NB4 (cell line): ENCODE data around the gene MYO16.

ENCODE experiments used
- DNase-seq: peaks from one replicate; pipeline ENCODE4 v3.0.0; 2010; ENCODE audit warnings: low read depth
- H3K4me3 ChIP-seq: one replicate; pipeline ENCODE4 v1.5.1; 2011; ENCODE audit warnings: mild to moderate bottlenecking, low read depth, low read length, moderate library complexity
- MAX ChIP-seq: IDR thresholded peaks from 2 replicates; pipeline ENCODE4 v1.6.1; 2011; ENCODE audit warnings: low read depth, low read length
- MYC ChIP-seq: IDR thresholded peaks from 2 replicates; pipeline ENCODE4 v1.6.1; 2011; ENCODE audit warnings: low read depth, low read length
- POLR2A ChIP-seq: IDR thresholded peaks from 2 replicates; pipeline ENCODE4 v1.6.1; 2011; ENCODE audit warnings: mild to moderate bottlenecking; ENCODE audit not compliant: insufficient read length; ENCODE audit errors: extremely low read depth
- TF ChIP-seq, protein P1 (sequence below): IDR thresholded peaks from one replicate; pipeline ENCODE4 v1.5.1; 2012; ENCODE audit warnings: low read depth, low read length

Gene MYO16

GRCh38 chr13:108915095-108915633 is 285.8 kb downstream of the MYO16 start:
- peak overlapping the region; percentile 27 for H3K4me3 ChIP-seq

GRCh38 chr13:108915634-108916512 is 286.5 kb downstream of the MYO16 start:
- peak overlapping the region; percentile 27 for H3K4me3 ChIP-seq
- DNase-seq, result peak; percentile 85
- TF ChIP-seq, protein P1, sequence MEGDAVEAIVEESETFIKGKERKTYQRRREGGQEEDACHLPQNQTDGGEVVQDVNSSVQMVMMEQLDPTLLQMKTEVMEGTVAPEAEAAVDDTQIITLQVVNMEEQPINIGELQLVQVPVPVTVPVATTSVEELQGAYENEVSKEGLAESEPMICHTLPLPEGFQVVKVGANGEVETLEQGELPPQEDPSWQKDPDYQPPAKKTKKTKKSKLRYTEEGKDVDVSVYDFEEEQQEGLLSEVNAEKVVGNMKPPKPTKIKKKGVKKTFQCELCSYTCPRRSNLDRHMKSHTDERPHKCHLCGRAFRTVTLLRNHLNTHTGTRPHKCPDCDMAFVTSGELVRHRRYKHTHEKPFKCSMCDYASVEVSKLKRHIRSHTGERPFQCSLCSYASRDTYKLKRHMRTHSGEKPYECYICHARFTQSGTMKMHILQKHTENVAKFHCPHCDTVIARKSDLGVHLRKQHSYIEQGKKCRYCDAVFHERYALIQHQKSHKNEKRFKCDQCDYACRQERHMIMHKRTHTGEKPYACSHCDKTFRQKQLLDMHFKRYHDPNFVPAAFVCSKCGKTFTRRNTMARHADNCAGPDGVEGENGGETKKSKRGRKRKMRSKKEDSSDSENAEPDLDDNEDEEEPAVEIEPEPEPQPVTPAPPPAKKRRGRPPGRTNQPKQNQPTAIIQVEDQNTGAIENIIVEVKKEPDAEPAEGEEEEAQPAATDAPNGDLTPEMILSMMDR, result no peak
- TF ChIP-seq POLR2A (no peak), MYC (peak; percentile 97), MAX (peak; percentile 96)

More at GRCh38 chr13:108915095-108915633, 285.8 kb downstream of the MYO16 start:
- DNase-seq, result peak; percentile 59
- TF ChIP-seq POLR2A (no peak), MAX (no peak)
- TF ChIP-seq, protein P1, result peak; percentile 58

DNA sequence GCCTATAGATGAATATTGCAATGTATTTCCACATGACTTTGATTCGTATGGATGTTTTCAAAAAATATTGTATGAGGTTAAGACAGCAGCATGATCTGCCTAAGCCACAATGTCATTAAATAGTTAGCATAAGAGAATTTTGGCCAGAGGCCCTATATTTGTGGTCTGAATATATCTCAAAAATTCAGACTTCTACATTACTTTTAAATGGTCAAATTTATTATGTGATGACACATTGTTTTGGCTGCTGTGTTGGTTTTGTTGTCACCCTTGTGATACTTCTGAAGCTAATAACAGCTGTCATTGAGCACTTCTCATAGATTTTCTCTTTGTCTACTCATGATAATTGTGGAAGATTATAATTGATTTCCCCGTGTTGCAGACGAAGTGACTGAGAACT is 288.2 kb downstream of the MYO16 start:
- H3K4me3 ChIP-seq, result no peak overlapping the region
- no peak for DNase-seq
- no peak for TF ChIP-seq POLR2A
- TF ChIP-seq, protein P1, result no peak
- no peak for TF ChIP-seq MYC
- no peak for TF ChIP-seq MAX

GRCh38 chr13:108919036-108919907 is 289.9 kb downstream of the MYO16 start:
- no peak for DNase-seq
- H3K4me3 ChIP-seq, result no peak overlapping the region
- TF ChIP-seq MYC (no peak), POLR2A (no peak), MAX (no peak)
- TF ChIP-seq, protein P1, result no peak

DNA sequence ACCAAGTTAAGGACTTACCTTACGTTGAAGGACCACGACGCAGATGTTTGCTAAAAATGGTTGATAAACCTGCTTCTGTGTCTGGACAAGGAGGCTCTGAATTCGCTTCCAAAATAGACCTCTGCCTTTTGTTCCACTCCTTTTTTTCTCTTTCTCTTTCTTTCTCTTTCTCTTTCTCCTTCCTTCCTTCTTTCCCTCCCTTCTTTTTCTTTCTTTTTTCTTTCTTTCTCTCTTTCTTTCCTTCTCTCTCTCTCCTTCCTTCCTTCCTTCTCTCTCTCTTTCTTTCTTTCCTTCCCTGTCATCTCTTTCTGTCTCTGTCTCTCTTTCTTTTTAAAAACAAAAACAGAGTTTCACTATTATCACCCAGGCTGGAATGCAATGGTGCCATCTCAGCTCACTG is 290.7 kb downstream of the MYO16 start:
- DNase-seq, result no peak
- TF ChIP-seq MYC (no peak), POLR2A (no peak), MAX (no peak)
- TF ChIP-seq, protein P1, result no peak
- H3K4me3 ChIP-seq, result no peak overlapping the region
